Prostate gland (tissue), 2 donors: ENCODE results near the gene BTF3.

ENCODE experiments used
- CTCF ChIP-seq, 4 experiments: fragments of 200-600 bp in 2 of 4; fragments of 450-650 bp in 2 of 4; sonication (generic) in 2 of 4; IDR thresholded peaks; 1 replicate in 3 of 4; 2 replicates in 1 of 4; pipeline ENCODE4 v1.5.1; 2016 to 2019; ENCODE audit warnings: antibody characterized with exemption in 4 of 4, mild to moderate bottlenecking in 2 of 4, moderate library complexity in 2 of 4
- POLR2AphosphoS5 ChIP-seq: sonication (generic); formaldehyde crosslinking; IDR thresholded peaks from one replicate; pipeline ENCODE4 v1.6.1; 2017; ENCODE audit warnings: antibody characterized with exemption

DNA sequence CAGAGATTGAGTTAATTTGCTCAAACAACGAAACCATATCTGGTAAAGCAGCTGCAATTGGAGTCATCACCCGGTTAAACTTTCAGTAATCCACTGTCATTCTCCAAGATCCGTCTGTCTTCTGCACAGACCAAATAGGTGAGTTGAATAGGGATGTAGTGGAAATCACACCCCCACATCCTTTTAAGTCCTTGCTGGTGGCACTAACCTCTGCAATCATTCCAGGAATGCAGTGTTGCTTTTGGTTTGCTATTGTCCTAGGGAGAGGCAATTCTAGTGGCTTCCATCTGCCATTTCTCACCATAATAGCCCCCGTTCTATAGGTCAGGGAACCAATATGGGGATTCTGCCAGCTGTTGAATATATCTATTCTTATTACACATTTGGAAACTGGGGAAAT, 14.6 kb upstream of the BTF3 start:
- TF ChIP-seq CTCF (IDR thresholded peaks at IDR 0.05) (no peak), POLR2AphosphoS5 (no peak)
